Right lobe of liver (tissue), 4 donors: ENCODE results near the gene SLC6A19.

ENCODE experiments used
- CTCF ChIP-seq, 4 donors: fragments of 200-600 bp in 3 of 4; fragments of 450-650 bp in 1 of 4; IDR thresholded peaks; one replicate each; pipeline versions ENCODE4 v1.5.1 to v1.8.0; 2016 to 2022; ENCODE audit warnings: antibody characterized with exemption in 4 of 4, mild to moderate bottlenecking in 2 of 4
- POLR2A ChIP-seq: fragments of 450-650 bp; IDR thresholded peaks from one replicate; pipeline ENCODE4 v1.6.1; 2017; ENCODE audit warnings: antibody characterized with exemption, mild to moderate bottlenecking
- donor health status: DM: no; HTN: no; CAD: no.
- donor health status: DM: no; HTN: no; CAD: no.
- donor health status: DM: no; HTN: yes; CAD: no.

DNA sequence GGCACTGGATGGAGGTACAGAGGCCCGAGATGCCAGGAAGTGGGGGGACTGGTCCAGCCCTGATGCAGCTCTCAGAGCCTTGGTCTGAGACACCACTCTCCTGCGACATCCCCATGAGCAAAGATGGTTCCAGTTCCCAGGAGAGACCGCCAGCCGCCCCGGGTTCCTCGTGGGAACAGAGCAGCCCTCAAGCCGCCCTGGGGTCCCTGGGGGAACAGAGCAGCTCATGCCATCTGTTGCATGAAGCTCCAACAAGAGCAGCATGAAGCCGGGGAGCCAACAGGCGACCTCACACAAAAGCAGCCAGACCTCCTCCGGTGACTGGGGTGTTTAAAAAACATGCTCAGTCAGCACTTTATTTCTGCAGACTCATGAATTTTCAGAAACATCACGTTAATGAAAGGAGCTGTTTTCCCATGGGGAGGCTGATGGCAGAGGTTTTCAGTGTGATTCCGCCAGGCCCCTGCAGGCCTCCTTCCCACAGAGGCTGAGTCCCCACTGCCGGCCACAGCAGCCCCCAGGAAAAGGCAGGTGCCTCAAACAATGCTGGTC lies 30.0 kb downstream of the SLC6A19 start:
- TF ChIP-seq CTCF (IDR thresholded peaks at IDR 0.05) (no peak), POLR2A (no peak)
